ENCODE measurements around the gene FBXL22. TPM values are rescaled to one million over a fixed set of nuclear protein-coding genes. Genes with fewer than 3 reads are reported as not detected.
A peak's percentile ranks its signal among the peaks of the same experiment; 100 is the strongest.

FBXL22 gene
- total and polyA plus RNA-seq, 2 donors (not counting 1 experiment from before 2014, with no cell fraction given) = 0.50 to 0.87 TPM

- no peaks in the 10 kb centered on the region for H3K79me2 ChIP-seq (ENCODE audit: control insufficient read depth, insufficient read depth, low read length)
- H3K27ac ChIP-seq (ENCODE audit: insufficient read depth, low read length) = no peak overlapping the region
- H3K4me2 ChIP-seq (ENCODE audit: extremely low read depth, insufficient read depth, low read length) = no peak overlapping the region
- H3K9ac ChIP-seq (ENCODE audit: insufficient read depth, low read length) = no peak overlapping the region
- TF ChIP-seq EZH2 (IDR thresholded peaks at IDR 0.05; ENCODE audit: low read length, missing control alignments) = no peak
- TF ChIP-seq, protein P1, sequence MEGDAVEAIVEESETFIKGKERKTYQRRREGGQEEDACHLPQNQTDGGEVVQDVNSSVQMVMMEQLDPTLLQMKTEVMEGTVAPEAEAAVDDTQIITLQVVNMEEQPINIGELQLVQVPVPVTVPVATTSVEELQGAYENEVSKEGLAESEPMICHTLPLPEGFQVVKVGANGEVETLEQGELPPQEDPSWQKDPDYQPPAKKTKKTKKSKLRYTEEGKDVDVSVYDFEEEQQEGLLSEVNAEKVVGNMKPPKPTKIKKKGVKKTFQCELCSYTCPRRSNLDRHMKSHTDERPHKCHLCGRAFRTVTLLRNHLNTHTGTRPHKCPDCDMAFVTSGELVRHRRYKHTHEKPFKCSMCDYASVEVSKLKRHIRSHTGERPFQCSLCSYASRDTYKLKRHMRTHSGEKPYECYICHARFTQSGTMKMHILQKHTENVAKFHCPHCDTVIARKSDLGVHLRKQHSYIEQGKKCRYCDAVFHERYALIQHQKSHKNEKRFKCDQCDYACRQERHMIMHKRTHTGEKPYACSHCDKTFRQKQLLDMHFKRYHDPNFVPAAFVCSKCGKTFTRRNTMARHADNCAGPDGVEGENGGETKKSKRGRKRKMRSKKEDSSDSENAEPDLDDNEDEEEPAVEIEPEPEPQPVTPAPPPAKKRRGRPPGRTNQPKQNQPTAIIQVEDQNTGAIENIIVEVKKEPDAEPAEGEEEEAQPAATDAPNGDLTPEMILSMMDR (conservative IDR thresholded peaks at IDR 0.05 in 1 of 2, IDR thresholded peaks at IDR 0.05 in 1 of 2; ENCODE audit: low read depth in 1 of 2, low read length in 2 of 2) = no peak
- H4K20me1 ChIP-seq (ENCODE audit: control insufficient read depth, extremely low read depth, insufficient read depth, low read length) = no peaks in the 10 kb centered on the region
- H3K9me3 ChIP-seq (ENCODE audit: control insufficient read depth, insufficient read depth, low read depth, low read length) = no peaks in the 10 kb centered on the region
- no peaks in the 10 kb centered on the region for H3K36me3 ChIP-seq (ENCODE audit: control insufficient read depth, insufficient read depth, low read length)
- H2AFZ ChIP-seq (ENCODE audit: low read length) = no peak overlapping the region
- no peak overlapping the region for H3K4me3 ChIP-seq (replicated peaks in 1 of 4; ENCODE audit: control extremely low read depth in 1 of 4, insufficient read depth in 1 of 4, low read depth in 3 of 4, low read length in 4 of 4)
- DNase-seq (ENCODE audit: low read depth in 2 of 2) = no peak
- no peaks in the 10 kb centered on the region for H3K27me3 ChIP-seq (ENCODE audit: control insufficient read depth, insufficient read depth, low read length)
- peaks cover 13% of the 10 kb centered on the region for H3K4me1 ChIP-seq (ENCODE audit: control insufficient read depth, extremely low read depth, insufficient read depth, low read length)
Measured at GRCh38 chr15:63595065-63595464, 2.1 kb upstream of the FBXL22 start.

- Histone ChIP-seq H3K36me3 (ENCODE audit: control insufficient read depth, insufficient read depth, low read length) (no peaks in the 10 kb centered on the region), H3K27ac (ENCODE audit: insufficient read depth, low read length) (no peak overlapping the region), H3K79me2 (ENCODE audit: control insufficient read depth, insufficient read depth, low read length) (no peaks in the 10 kb centered on the region), H3K27me3 (ENCODE audit: control insufficient read depth, insufficient read depth, low read length) (no peaks in the 10 kb centered on the region), H3K4me2 (ENCODE audit: extremely low read depth, insufficient read depth, low read length) (no peak overlapping the region), H2AFZ (ENCODE audit: low read length) (no peak overlapping the region), H3K9ac (ENCODE audit: insufficient read depth, low read length) (no peak overlapping the region), H3K9me3 (ENCODE audit: control insufficient read depth, insufficient read depth, low read depth, low read length) (no peaks in the 10 kb centered on the region), H4K20me1 (ENCODE audit: control insufficient read depth, extremely low read depth, insufficient read depth, low read length) (no peaks in the 10 kb centered on the region), H3K4me1 (ENCODE audit: control insufficient read depth, extremely low read depth, insufficient read depth, low read length) (peaks cover 16% of the 10 kb centered on the region), H3K4me3 (replicated peaks in 1 of 4; ENCODE audit: control extremely low read depth in 1 of 4, insufficient read depth in 1 of 4, low read depth in 3 of 4, low read length in 4 of 4) (no peak overlapping the region)
- DNase-seq (ENCODE audit: low read depth in 2 of 2) = no peak
- TF ChIP-seq EZH2 (IDR thresholded peaks at IDR 0.05; ENCODE audit: low read length, missing control alignments) = no peak
- TF ChIP-seq, protein P1 (conservative IDR thresholded peaks at IDR 0.05 in 1 of 2, IDR thresholded peaks at IDR 0.05 in 1 of 2; ENCODE audit: low read depth in 1 of 2, low read length in 2 of 2) = no peak
Measured at GRCh38 chr15:63595688-63596087, 1.5 kb upstream of the FBXL22 start.

GRCh38 chr15:63596676-63597037 is 530 bp upstream of the FBXL22 start:
- Histone ChIP-seq H3K9me3 (ENCODE audit: control insufficient read depth, insufficient read depth, low read depth, low read length) (no peaks in the 10 kb centered on the region), H3K9ac (ENCODE audit: insufficient read depth, low read length) (no peak overlapping the region), H3K79me2 (ENCODE audit: control insufficient read depth, insufficient read depth, low read length) (no peaks in the 10 kb centered on the region), H3K4me3 (replicated peaks in 1 of 4; ENCODE audit: control extremely low read depth in 1 of 4, insufficient read depth in 1 of 4, low read depth in 3 of 4, low read length in 4 of 4) (peak overlapping the region in 1 of 4 experiments; percentile 25), H3K36me3 (ENCODE audit: control insufficient read depth, insufficient read depth, low read length) (no peaks in the 10 kb centered on the region), H4K20me1 (ENCODE audit: control insufficient read depth, extremely low read depth, insufficient read depth, low read length) (no peaks in the 10 kb centered on the region), H3K4me1 (ENCODE audit: control insufficient read depth, extremely low read depth, insufficient read depth, low read length) (peaks cover 16% of the 10 kb centered on the region), H3K27me3 (ENCODE audit: control insufficient read depth, insufficient read depth, low read length) (no peaks in the 10 kb centered on the region), H2AFZ (ENCODE audit: low read length) (no peak overlapping the region), H3K27ac (ENCODE audit: insufficient read depth, low read length) (peak overlapping the region; percentile 18), H3K4me2 (ENCODE audit: extremely low read depth, insufficient read depth, low read length) (peak overlapping the region; percentile 4)
- TF ChIP-seq EZH2 (IDR thresholded peaks at IDR 0.05; ENCODE audit: low read length, missing control alignments) = no peak
- TF ChIP-seq, protein P1 (conservative IDR thresholded peaks at IDR 0.05 in 1 of 2, IDR thresholded peaks at IDR 0.05 in 1 of 2; ENCODE audit: low read depth in 1 of 2, low read length in 2 of 2) = no peak
- peak in 1 of 2 donors; percentile 46 for DNase-seq (ENCODE audit: low read depth in 2 of 2)
